Measurements from ENCODE around the gene TBCCD1. TPM values are rescaled to one million over a fixed set of nuclear protein-coding genes. Genes with fewer than 3 reads are reported as not detected.

Gene TBCCD1
- total RNA-seq, 1 donor from 2014 or later = 6.4 TPM

- H3K36me3 ChIP-seq = no peaks in the 10 kb centered on the region
- no peak for TF ChIP-seq CTCF (IDR thresholded peaks at IDR 0.05)
- peaks cover 0 to 3% of the 10 kb centered on the region in 2 donors for H3K4me1 ChIP-seq
- H3K27ac ChIP-seq = no peak overlapping the region
- intact Hi-C loops (cut with DNase I) = no loop called here
- no peaks in the 10 kb centered on the region for H3K27me3 ChIP-seq
- H3K4me3 ChIP-seq = no peak overlapping the region
- H3K9me3 ChIP-seq = no peaks in the 10 kb centered on the region
- DNase-seq (ENCODE audit: low spot score in 2 of 2) = no peak
These were observed 37.9 kb upstream of the TBCCD1 start for GRCh38 chr3:186605078-186605477.

DNA sequence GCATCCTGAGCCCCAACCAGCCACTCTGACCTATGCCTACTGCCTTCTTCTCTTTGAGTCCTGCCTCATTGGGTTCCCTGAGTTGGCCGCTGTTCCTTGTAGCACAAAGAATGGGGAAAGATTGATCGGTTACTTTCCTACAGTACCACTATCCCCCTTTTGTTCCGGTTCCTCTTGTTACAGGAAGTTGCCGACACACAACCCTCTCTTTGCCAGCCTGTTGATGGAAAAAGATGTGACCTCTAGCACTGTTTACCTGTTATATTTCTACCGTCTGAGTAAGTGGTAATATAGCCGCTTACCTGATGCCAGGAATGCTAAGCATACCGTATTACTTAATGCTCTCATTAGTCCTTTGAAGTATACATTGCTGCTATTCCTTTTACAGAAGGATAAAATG, 36.0 kb upstream of the TBCCD1 start:
- no peaks in the 10 kb centered on the region for H3K9me3 ChIP-seq
- TF ChIP-seq CTCF (IDR thresholded peaks at IDR 0.05) = no peak
- DNase-seq (ENCODE audit: low spot score in 2 of 2) = no peak
- H3K27ac ChIP-seq = no peak overlapping the region
- no peaks in the 10 kb centered on the region for H3K36me3 ChIP-seq
- no peak overlapping the region for H3K4me3 ChIP-seq
- H3K4me1 ChIP-seq = peaks cover 0 to 3% of the 10 kb centered on the region in 2 donors
- no peaks in the 10 kb centered on the region for H3K27me3 ChIP-seq
- intact Hi-C loops (cut with DNase I) = no loop called here

- intact Hi-C loops (cut with DNase I) = no loop called here
These were observed 33.8 kb upstream of the TBCCD1 start for GRCh38 chr3:186600896-186601295.

GRCh38 chr3:186599785-186600166, 32.6 kb upstream of the TBCCD1 start:
- H3K4me3 ChIP-seq = no peak overlapping the region
- no peak overlapping the region for H3K27ac ChIP-seq
- H3K27me3 ChIP-seq = no peaks in the 10 kb centered on the region
- H3K36me3 ChIP-seq = no peaks in the 10 kb centered on the region
- intact Hi-C loops (cut with DNase I) = no loop called here
- no peaks in the 10 kb centered on the region for H3K4me1 ChIP-seq
- DNase-seq (ENCODE audit: low spot score in 2 of 2) = no peak
- no peak for TF ChIP-seq CTCF (IDR thresholded peaks at IDR 0.05)
- H3K9me3 ChIP-seq = no peaks in the 10 kb centered on the region

More at GRCh38 chr3:186600896-186601295, 33.8 kb upstream of the TBCCD1 start:
- Histone ChIP-seq H3K4me3 (no peak overlapping the region), H3K4me1 (no peaks in the 10 kb centered on the region), H3K9me3 (no peaks in the 10 kb centered on the region), H3K27ac (no peak overlapping the region), H3K27me3 (no peaks in the 10 kb centered on the region), H3K36me3 (no peaks in the 10 kb centered on the region)
- DNase-seq (ENCODE audit: low spot score in 2 of 2) = no peak
- TF ChIP-seq CTCF (IDR thresholded peaks at IDR 0.05) = no peak

DNA sequence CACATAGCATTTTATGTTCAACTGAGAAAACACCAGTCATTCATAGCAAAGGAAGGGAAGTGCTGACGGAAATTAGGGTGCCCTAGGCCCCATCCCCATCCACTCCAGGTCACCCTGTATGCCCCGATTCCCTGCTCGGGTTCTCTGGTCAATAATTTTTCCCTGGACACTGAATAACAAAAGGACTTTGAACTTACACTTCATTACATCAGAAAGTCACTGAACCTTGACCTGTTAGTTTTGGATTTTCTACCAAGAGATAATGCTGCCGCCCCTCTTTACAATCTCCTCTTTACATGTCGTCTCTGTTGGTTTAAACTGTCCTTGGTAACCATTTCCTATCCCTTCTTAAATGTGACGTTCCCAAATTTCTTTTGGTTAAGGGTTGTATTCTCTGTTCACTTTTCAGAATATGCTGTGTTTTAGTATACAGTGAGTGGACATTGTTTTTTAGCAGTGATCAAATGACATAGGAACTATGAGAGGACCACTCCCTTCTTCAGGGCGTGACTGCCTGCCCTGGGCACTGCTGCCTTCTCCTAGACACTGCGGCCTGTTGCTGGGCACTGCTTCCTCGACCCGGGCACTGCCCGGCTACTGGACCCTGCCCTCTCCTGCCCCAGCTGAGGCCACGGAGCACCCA, 32.1 kb upstream of the TBCCD1 start:
- H3K4me3 ChIP-seq = no peak overlapping the region
- intact Hi-C loops (cut with DNase I) = no loop called here
- H3K9me3 ChIP-seq = no peaks in the 10 kb centered on the region
- H3K36me3 ChIP-seq = no peaks in the 10 kb centered on the region
- H3K27me3 ChIP-seq = no peaks in the 10 kb centered on the region
- no peaks in the 10 kb centered on the region for H3K4me1 ChIP-seq
- DNase-seq (ENCODE audit: low spot score in 2 of 2) = no peak
- H3K27ac ChIP-seq = peak overlapping the region in 1 of 2 donors; percentile 60
- no peak for TF ChIP-seq CTCF (IDR thresholded peaks at IDR 0.05)

GRCh38 chr3:186598794-186599141, 31.6 kb upstream of the TBCCD1 start:
- Histone ChIP-seq H3K27ac (peak overlapping the region in 1 of 2 donors; percentile 60), H3K4me1 (no peaks in the 10 kb centered on the region), H3K4me3 (no peak overlapping the region), H3K36me3 (no peaks in the 10 kb centered on the region), H3K9me3 (no peaks in the 10 kb centered on the region), H3K27me3 (no peaks in the 10 kb centered on the region)
- no peak for TF ChIP-seq CTCF (IDR thresholded peaks at IDR 0.05)
- no peak for DNase-seq (ENCODE audit: low spot score in 2 of 2)
- intact Hi-C loops (cut with DNase I) = no loop called here
